Activated CD8-positive, alpha-beta T cell treated with anti-CD3 and anti-CD28 coated beads for 36 hours (primary cell): ENCODE data around the gene SLC35G3. TPM values are rescaled to one million over a fixed set of nuclear protein-coding genes. Genes with fewer than 3 reads are reported as not detected.

Source experiments
- ATAC-seq: fragments of 200-7000 bp; cut with Tn5 transposase; one replicate; pipeline ENCODE4 v1.10.0; 2021; ENCODE audit warnings: mild to moderate bottlenecking, moderate library complexity
- CTCF ChIA-PET: fragments of 350-600 bp; sonication (Branson Sonifier 250); formaldehyde crosslinking; loops from one replicate; lab custom pipeline; 2021; ENCODE audit warnings: antibody characterized with exemption; lab: Charles Lee
- POLR2A ChIA-PET: fragments of 350-600 bp; sonication (Branson Sonifier 250); formaldehyde crosslinking; loops from one replicate; lab custom pipeline; 2021; ENCODE audit warnings: antibody characterized with exemption; lab: Charles Lee
- DNase-seq: peaks from one replicate; pipeline ENCODE4 v3.0.0-alpha.2; 2020
- H3K27ac Mint-ChIP-seq: one replicate; pipeline ENCODE4 v1.8.0; 2021; ENCODE audit warnings: mild to moderate bottlenecking, mixed read lengths
- H3K27me3 Mint-ChIP-seq: one replicate; pipeline ENCODE4 v1.8.0; 2021; ENCODE audit warnings: mixed read lengths
- H3K36me3 Mint-ChIP-seq: one replicate; pipeline ENCODE4 v1.8.0; 2021; ENCODE audit warnings: low read depth, mixed read lengths
- H3K4me1 Mint-ChIP-seq: one replicate; pipeline ENCODE4 v1.8.0; 2021; ENCODE audit warnings: low read depth, mixed read lengths
- H3K4me3 Mint-ChIP-seq: one replicate; pipeline ENCODE4 v1.8.0; 2021; ENCODE audit warnings: mild to moderate bottlenecking, moderate library complexity, mixed read lengths
- H3K9me3 Mint-ChIP-seq: one replicate; pipeline ENCODE4 v1.8.0; 2021; ENCODE audit warnings: mixed read lengths
- intact Hi-C: fragments of 100-400 bp; cut with micrococcal nuclease; formaldehyde crosslinking; loops from one replicate; pipeline ENCODE4 v1.10.0; 2022
- total RNA-seq, 2 experiments: library from RNA; stranded (reverse); gene quantifications; one replicate each; pipeline ENCODE4 v1.2.3, GENCODE V29; 2021
- TF ChIP-seq, protein P1 (sequence below): fragments of 200-600 bp; IDR thresholded peaks from one replicate; pipeline ENCODE4 v1.8.0; 2022; ENCODE audit warnings: antibody characterized with exemption, mild to moderate bottlenecking

SLC35G3 gene
- total RNA-seq, 2 experiments from 2014 or later = not detected

DNA sequence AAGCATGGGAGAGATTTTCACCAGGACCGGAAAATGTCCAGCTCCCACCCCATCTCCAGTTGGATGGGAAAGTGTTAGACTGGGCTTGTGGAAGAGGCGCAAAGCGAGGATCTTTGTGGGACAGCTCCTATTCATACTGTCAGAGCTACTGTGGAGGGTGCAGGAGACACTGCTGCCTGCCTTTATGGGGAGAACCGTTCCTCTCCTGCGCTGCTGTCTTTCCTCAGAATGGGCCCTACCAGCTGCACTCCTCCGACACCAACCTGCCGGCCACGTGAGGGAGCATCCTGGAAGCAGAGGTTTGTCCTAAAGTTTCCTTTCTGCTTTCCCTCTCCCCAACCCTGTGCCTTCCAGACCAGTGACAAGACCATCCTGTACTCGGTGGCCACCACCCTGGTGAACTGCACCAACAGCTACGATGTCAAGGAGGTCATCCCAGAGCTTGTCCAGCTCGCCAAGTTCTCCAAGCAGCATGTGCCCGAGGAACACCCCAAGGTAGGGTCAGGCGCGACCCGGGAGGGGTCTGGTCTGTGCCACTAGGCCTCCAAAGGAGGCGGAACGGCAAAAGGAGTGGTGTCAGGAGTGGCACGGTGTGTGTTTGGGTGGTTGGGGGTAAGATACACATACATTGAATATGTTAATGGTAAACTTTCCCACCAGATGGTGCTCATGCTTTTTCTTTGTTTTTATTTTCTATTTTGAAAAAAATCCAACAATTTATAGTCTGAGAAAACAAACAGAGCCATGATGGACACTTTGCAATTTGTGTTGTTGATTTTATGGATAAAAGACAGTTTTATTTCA is 23.0 kb downstream of the SLC35G3 start:
- Mint-ChIP-seq H3K4me1 (peaks cover 38% of the 10 kb centered on the region), H3K36me3 (no peaks in the 10 kb centered on the region), H3K27ac (peak overlapping the region; percentile 79), H3K9me3 (no peaks in the 10 kb centered on the region), H3K27me3 (no peaks in the 10 kb centered on the region), H3K4me3 (peak overlapping the region; percentile 20)
- POLR2A ChIA-PET = interaction anchor here (0.6 to 1.9 kb wide), 4 partner anchors 10 to 250 kb away, joined by 3 to 6 read pairs (median 4); partner anchors contain the start of gene SLFN5
- ATAC-seq (peak; percentile 83), DNase-seq (peak; percentile 31)
- TF ChIP-seq, protein P1, sequence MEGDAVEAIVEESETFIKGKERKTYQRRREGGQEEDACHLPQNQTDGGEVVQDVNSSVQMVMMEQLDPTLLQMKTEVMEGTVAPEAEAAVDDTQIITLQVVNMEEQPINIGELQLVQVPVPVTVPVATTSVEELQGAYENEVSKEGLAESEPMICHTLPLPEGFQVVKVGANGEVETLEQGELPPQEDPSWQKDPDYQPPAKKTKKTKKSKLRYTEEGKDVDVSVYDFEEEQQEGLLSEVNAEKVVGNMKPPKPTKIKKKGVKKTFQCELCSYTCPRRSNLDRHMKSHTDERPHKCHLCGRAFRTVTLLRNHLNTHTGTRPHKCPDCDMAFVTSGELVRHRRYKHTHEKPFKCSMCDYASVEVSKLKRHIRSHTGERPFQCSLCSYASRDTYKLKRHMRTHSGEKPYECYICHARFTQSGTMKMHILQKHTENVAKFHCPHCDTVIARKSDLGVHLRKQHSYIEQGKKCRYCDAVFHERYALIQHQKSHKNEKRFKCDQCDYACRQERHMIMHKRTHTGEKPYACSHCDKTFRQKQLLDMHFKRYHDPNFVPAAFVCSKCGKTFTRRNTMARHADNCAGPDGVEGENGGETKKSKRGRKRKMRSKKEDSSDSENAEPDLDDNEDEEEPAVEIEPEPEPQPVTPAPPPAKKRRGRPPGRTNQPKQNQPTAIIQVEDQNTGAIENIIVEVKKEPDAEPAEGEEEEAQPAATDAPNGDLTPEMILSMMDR = peak; percentile 69
- intact Hi-C loops = loop anchor here (2.0 to 10.0 kb wide), 3 partner anchors 71 to 574 kb away; partner anchors contain the start of gene SLFN5
- CTCF ChIA-PET = interaction anchor here (0.6 to 1.7 kb wide), 15 partner anchors 10 to 418 kb away, joined by 3 to 9 read pairs (median 4); partner anchors contain the start of genes SLFN12L and SLFN5

DNA sequence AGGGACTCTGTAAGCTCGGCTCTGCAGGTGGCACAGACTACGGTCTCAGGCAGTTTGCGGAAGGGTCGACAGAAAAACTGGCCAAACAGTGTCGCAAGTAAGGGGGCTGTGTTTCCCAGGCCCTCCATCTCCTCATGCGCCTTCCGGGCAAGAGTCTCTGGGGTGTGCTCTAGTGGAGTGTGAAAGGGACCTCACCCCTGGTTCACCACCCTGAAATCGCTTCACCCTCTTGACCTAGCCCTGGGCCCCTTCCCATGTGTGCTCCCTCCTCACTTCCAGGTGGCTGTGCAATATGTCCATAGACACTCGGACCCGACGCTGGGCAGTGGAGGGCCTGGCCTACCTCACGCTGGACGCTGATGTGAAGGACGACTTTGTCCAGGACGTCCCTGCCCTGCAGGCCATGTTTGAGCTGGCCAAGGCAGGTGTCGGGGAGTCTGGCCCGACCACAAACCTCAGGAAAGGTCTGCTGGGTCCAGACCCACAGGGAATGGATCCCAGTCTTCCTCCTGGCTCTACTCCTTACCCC is 24.3 kb downstream of the SLC35G3 start:
- H3K4me1 Mint-ChIP-seq = peaks cover 35% of the 10 kb centered on the region

GRCh38 chr17:35167666-35168065 is 26.5 kb downstream of the SLC35G3 start:
- Mint-ChIP-seq H3K4me3 (no peak overlapping the region), H3K4me1 (peaks cover 22% of the 10 kb centered on the region), H3K27me3 (no peaks in the 10 kb centered on the region), H3K36me3 (no peaks in the 10 kb centered on the region), H3K9me3 (no peaks in the 10 kb centered on the region), H3K27ac (no peak overlapping the region)
- TF ChIP-seq, protein P1 = no peak
- ChIA-PET POLR2A (interaction anchor here (1.1 to 2.3 kb wide), 2 partner anchors 76 to 205 kb away, joined by 3 to 6 read pairs; partner anchors contain the start of genes SLFN11 and SLFN5), CTCF (interaction anchor here (0.8 to 2.3 kb wide), 3 partner anchors 48 to 372 kb away, joined by 3 to 9 read pairs (median 5); no protein-coding TSS in a partner anchor)
- intact Hi-C loops = no loop called here
- ATAC-seq = no peak
- DNase-seq = no peak

More for the DNA sequence above, 24.3 kb downstream of the SLC35G3 start:
- Mint-ChIP-seq H3K9me3 (no peaks in the 10 kb centered on the region), H3K27ac (no peak overlapping the region), H3K27me3 (no peaks in the 10 kb centered on the region), H3K4me3 (no peak overlapping the region), H3K36me3 (no peaks in the 10 kb centered on the region)
- ChIA-PET POLR2A (interaction anchor here (1.7 to 1.9 kb wide), 2 partner anchors 9 to 73 kb away, joined by 4 to 6 read pairs; partner anchors contain the start of gene SLFN5), CTCF (interaction anchor here (1.7 kb wide), 1 partner anchor 72 kb away, joined by 9 read pairs; the partner anchor contains the start of gene SLFN5)
- no peak for DNase-seq
- ATAC-seq = no peak
- TF ChIP-seq, protein P1 = no peak
- intact Hi-C loops = loop anchor here (2.0 to 10.0 kb wide), 3 partner anchors 72 to 575 kb away; partner anchors contain the start of gene SLFN5

GRCh38 chr17:35167046-35167445 is 27.1 kb downstream of the SLC35G3 start:
- CTCF ChIA-PET = interaction anchor here (0.8 to 2.3 kb wide), 3 partner anchors 47 to 373 kb away, joined by 3 to 9 read pairs (median 5); no protein-coding TSS in a partner anchor
- Mint-ChIP-seq H3K36me3 (no peaks in the 10 kb centered on the region), H3K27ac (no peak overlapping the region), H3K27me3 (no peaks in the 10 kb centered on the region), H3K4me1 (peaks cover 20% of the 10 kb centered on the region), H3K9me3 (no peaks in the 10 kb centered on the region), H3K4me3 (no peak overlapping the region)
- ATAC-seq (no peak), DNase-seq (no peak)
- intact Hi-C loops = no loop called here
- POLR2A ChIA-PET = interaction anchor here (0.6 to 2.3 kb wide), 3 partner anchors 46 to 206 kb away, joined by 3 to 6 read pairs (median 3); partner anchors contain the start of genes SLFN11 and SLFN5
- TF ChIP-seq, protein P1 = no peak
